Kidney glomerular epithelial cell (primary cell): Measurements from ENCODE around the gene HPS4.
"Not testable (repeated sequence)": the region's sequence is repeated elsewhere in the genome, so short reads cannot be mapped to it uniquely, and the experiment has no call there.

ENCODE experiments used
- DNase-seq: peaks from one replicate; lab custom pipeline; 2025; lab: John Stamatoyannopoulos, UW

HPS4 gene

GRCh38 chr22:26409719-26410335, 73.8 kb downstream of the HPS4 start:
- DNase-seq: no peak

GRCh38 chr22:26408562-26409220, 74.9 kb downstream of the HPS4 start:
- not testable (repeated sequence) for DNase-seq

GRCh38 chr22:26406118-26406517, 77.5 kb downstream of the HPS4 start:
- DNase-seq: no peak

GRCh38 chr22:26404851-26405421, 78.6 kb downstream of the HPS4 start:
- no peak for DNase-seq

- no peak for DNase-seq
Observed at GRCh38 chr22:26401726-26402125, 81.9 kb downstream of the HPS4 start.
